GM18858 (cell line): Measurements from ENCODE around the gene PIM3.

Source experiments
- ATAC-seq: cut with Tn5 transposase; IDR thresholded peaks from one replicate; pipeline ENCODE4 v1.9.1; 2021; ENCODE audit not compliant: unreplicated experiment

PIM3 gene

GRCh38 chr22:49966041-49966773 lies 5.6 kb downstream of the PIM3 start:
- ATAC-seq = no peak

GRCh38 chr22:49966774-49967705 lies 6.5 kb downstream of the PIM3 start:
- no peak for ATAC-seq

GRCh38 chr22:49967706-49968208 lies 7.2 kb downstream of the PIM3 start:
- ATAC-seq = no peak

- no peak for ATAC-seq
Observed at GRCh38 chr22:49968313-49968830, 7.8 kb downstream of the PIM3 start.

- no peak for ATAC-seq
Observed at GRCh38 chr22:49968831-49969661, 8.5 kb downstream of the PIM3 start.

- no peak for ATAC-seq
Observed at GRCh38 chr22:49969751-49970527, 9.4 kb downstream of the PIM3 start.

- ATAC-seq = peak; percentile 46
Observed at GRCh38 chr22:49970528-49971231, 10.1 kb downstream of the PIM3 start.

GRCh38 chr22:49971232-49972162 lies 10.9 kb downstream of the PIM3 start:
- ATAC-seq = no peak

- no peak for ATAC-seq
Observed at GRCh38 chr22:49972163-49973017, 11.8 kb downstream of the PIM3 start.

GRCh38 chr22:49973018-49973961 lies 12.7 kb downstream of the PIM3 start:
- ATAC-seq = no peak

GRCh38 chr22:49975543-49976389 lies 15.2 kb downstream of the PIM3 start:
- ATAC-seq = no peak

- no peak for ATAC-seq
Observed at GRCh38 chr22:49976439-49977175, 16.0 kb downstream of the PIM3 start.

GRCh38 chr22:49977578-49977977 lies 17.0 kb downstream of the PIM3 start:
- no peak for ATAC-seq

- ATAC-seq = no peak
Observed at GRCh38 chr22:49979587-49980264, 19.2 kb downstream of the PIM3 start.
